Endothelial cell of umbilical vein (primary cell): ENCODE results near the gene PTGES3L.

ENCODE experiments used
- MYC ChIP-seq: IDR thresholded peaks from one replicate; pipeline ENCODE4 v1.6.1; 2011; ENCODE audit warnings: mild to moderate bottlenecking, low read depth, low read length
- POLR2A ChIP-seq: IDR thresholded peaks from 2 replicates; pipeline ENCODE4 v1.6.1; 2012; ENCODE audit warnings: low read depth, mild to moderate bottlenecking, control low read depth, low read length
- POLR2AphosphoS5 ChIP-seq: IDR thresholded peaks from 2 replicates; pipeline ENCODE4 v1.6.1; 2012; ENCODE audit warnings: low read depth, mild to moderate bottlenecking, control low read depth, low read length, moderate library complexity; ENCODE audit not compliant: insufficient read depth
- TF ChIP-seq, protein P1 (sequence below), 2 donors: IDR thresholded peaks; 1 replicate in 1 of 2; 2 replicates in 1 of 2; pipeline ENCODE4 v1.5.1; 2011; ENCODE audit warnings: low read length in 2 of 2, mild to moderate bottlenecking in 2 of 2, moderate library complexity in 2 of 2, control low read depth in 1 of 2, inconsistent platforms in 1 of 2, low read depth in 1 of 2; ENCODE audit not compliant: insufficient read depth in 1 of 2; ENCODE audit errors: extremely low read depth in 1 of 2

DNA sequence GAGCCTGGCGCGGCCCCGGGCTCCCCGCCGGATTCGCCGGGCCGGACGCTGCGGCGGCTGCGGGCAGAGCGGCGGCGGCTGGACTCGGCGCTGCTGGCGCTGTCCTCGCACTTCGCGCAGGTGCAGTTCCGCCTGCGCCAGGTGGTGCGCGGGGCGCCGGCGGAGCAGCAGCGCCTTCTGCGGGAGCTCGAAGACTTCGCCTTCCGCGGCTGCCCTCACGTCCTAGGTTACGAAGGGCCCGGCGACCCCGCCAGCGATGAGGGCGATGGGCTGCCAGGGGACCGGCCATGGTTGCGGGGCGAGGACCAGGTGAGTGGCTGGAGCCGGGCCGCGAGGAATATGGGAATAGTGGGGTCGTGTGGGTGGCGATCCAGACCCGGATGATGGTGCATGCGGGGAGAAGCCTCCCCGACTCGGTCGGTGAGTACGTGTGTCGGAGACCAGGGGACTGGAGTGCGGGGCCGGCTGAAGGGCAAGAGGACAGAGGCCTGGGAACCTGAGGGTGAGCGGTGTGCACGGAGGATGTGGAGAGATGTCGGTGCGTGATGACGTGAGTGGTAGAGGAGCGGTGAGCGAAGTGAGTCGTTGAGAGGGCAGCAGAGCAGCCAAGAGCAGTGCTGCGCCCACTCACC, 1.0 kb upstream of the PTGES3L start:
- no peak for TF ChIP-seq MYC
- TF ChIP-seq POLR2AphosphoS5 = no peak
- TF ChIP-seq, protein P1, sequence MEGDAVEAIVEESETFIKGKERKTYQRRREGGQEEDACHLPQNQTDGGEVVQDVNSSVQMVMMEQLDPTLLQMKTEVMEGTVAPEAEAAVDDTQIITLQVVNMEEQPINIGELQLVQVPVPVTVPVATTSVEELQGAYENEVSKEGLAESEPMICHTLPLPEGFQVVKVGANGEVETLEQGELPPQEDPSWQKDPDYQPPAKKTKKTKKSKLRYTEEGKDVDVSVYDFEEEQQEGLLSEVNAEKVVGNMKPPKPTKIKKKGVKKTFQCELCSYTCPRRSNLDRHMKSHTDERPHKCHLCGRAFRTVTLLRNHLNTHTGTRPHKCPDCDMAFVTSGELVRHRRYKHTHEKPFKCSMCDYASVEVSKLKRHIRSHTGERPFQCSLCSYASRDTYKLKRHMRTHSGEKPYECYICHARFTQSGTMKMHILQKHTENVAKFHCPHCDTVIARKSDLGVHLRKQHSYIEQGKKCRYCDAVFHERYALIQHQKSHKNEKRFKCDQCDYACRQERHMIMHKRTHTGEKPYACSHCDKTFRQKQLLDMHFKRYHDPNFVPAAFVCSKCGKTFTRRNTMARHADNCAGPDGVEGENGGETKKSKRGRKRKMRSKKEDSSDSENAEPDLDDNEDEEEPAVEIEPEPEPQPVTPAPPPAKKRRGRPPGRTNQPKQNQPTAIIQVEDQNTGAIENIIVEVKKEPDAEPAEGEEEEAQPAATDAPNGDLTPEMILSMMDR (IDR thresholded peaks at IDR 0.05; ENCODE audit: extremely low read depth in 1 of 2, insufficient read depth in 1 of 2, low read depth in 1 of 2, low read length in 2 of 2) = no peak
- TF ChIP-seq POLR2A = no peak
